22Rv1 (cell line): ENCODE results near the gene HS1BP3.

Experiments
- ZFX ChIP-seq: fragments of 450-650 bp; IDR thresholded peaks from 2 replicates; pipeline ENCODE4 v1.6.1; 2017; ENCODE audit warnings: antibody characterized with exemption, borderline replicate concordance
- TF ChIP-seq, protein P1 (sequence below): fragments of 450-650 bp; IDR thresholded peaks from 2 replicates; pipeline ENCODE4 v1.5.1; 2017; ENCODE audit warnings: mild to moderate bottlenecking

- TF ChIP-seq, protein P1, sequence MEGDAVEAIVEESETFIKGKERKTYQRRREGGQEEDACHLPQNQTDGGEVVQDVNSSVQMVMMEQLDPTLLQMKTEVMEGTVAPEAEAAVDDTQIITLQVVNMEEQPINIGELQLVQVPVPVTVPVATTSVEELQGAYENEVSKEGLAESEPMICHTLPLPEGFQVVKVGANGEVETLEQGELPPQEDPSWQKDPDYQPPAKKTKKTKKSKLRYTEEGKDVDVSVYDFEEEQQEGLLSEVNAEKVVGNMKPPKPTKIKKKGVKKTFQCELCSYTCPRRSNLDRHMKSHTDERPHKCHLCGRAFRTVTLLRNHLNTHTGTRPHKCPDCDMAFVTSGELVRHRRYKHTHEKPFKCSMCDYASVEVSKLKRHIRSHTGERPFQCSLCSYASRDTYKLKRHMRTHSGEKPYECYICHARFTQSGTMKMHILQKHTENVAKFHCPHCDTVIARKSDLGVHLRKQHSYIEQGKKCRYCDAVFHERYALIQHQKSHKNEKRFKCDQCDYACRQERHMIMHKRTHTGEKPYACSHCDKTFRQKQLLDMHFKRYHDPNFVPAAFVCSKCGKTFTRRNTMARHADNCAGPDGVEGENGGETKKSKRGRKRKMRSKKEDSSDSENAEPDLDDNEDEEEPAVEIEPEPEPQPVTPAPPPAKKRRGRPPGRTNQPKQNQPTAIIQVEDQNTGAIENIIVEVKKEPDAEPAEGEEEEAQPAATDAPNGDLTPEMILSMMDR = no peak
- no peak for TF ChIP-seq ZFX
Observed at GRCh38 chr2:20645301-20645701, 5.6 kb downstream of the HS1BP3 start.
